Keratinocyte (primary cell): ENCODE measurements around the gene GNA14.

Experiments
- CTCF ChIP-seq, 3 experiments: IDR thresholded peaks in 1 of 3; conservative IDR thresholded peaks in 1 of 3; optimal IDR thresholded peaks in 1 of 3; 2 replicates in 2 of 3; 3 replicates in 1 of 3; pipeline versions ENCODE3 to v1.5.1; 2011; ENCODE audit warnings: low read length in 3 of 3, mild to moderate bottlenecking in 3 of 3, moderate library complexity in 2 of 3, control low read depth in 1 of 3, inconsistent platforms in 1 of 3; ENCODE audit not compliant: insufficient read depth in 2 of 3; ENCODE audit errors: extremely low read depth in 1 of 3
- EZH2 ChIP-seq: IDR thresholded peaks from one replicate; pipeline ENCODE4 v1.6.1; 2012; ENCODE audit warnings: inconsistent platforms, mild to moderate bottlenecking, low read length, moderate library complexity

- TF ChIP-seq CTCF (optimal IDR thresholded peaks at IDR 0.05 in 1 of 3, IDR thresholded peaks at IDR 0.05 in 1 of 3, conservative IDR thresholded peaks at IDR 0.05 in 1 of 3; ENCODE audit: extremely low read depth in 1 of 3, insufficient read depth in 2 of 3, low read length in 3 of 3) (no peak), EZH2 (no peak)
Observed at GRCh38 chr9:77523891-77524290, 124.2 kb downstream of the GNA14 start.
